ENCODE results near the gene MTSS2.

The MTSS2 gene

GRCh38 chr16:70703835-70704381, 18.1 kb upstream of the MTSS2 start:
- no peaks in the 10 kb centered on the region for H3K36me3 ChIP-seq (replicated peaks)
- TF ChIP-seq CTCF (IDR thresholded peaks at IDR 0.05; ENCODE audit: low read depth, low read length, missing control alignments): no peak
- no peaks in the 10 kb centered on the region for H3K27me3 ChIP-seq (replicated peaks)
- H3K4me3 ChIP-seq (ENCODE audit: low read depth, low read length): no peak overlapping the region
- DNase-seq: no peak
- H3K27ac ChIP-seq: peak overlapping the region; percentile 76
- in situ Hi-C loops (cut with HindIII; ENCODE audit: low pct_ligation_motif_present, low sequenced_read_pairs): no loop called here

- DNase-seq: peak; percentile 71
- in situ Hi-C loops (cut with HindIII; ENCODE audit: low pct_ligation_motif_present, low sequenced_read_pairs): no loop called here
- Histone ChIP-seq H3K36me3 (replicated peaks) (no peaks in the 10 kb centered on the region), H3K27ac (peak overlapping the region; percentile 76), H3K27me3 (replicated peaks) (no peaks in the 10 kb centered on the region), H3K4me3 (ENCODE audit: low read depth, low read length) (no peak overlapping the region)
- TF ChIP-seq CTCF (IDR thresholded peaks at IDR 0.05; ENCODE audit: low read depth, low read length, missing control alignments): peak; percentile 73
Measured at GRCh38 chr16:70703041-70703834, 17.4 kb upstream of the MTSS2 start.

- peak overlapping the region; percentile 76 for H3K27ac ChIP-seq
- H3K27me3 ChIP-seq (replicated peaks): no peaks in the 10 kb centered on the region
- no peak for TF ChIP-seq CTCF (IDR thresholded peaks at IDR 0.05; ENCODE audit: low read depth, low read length, missing control alignments)
- in situ Hi-C loops (cut with HindIII; ENCODE audit: low pct_ligation_motif_present, low sequenced_read_pairs): no loop called here
- no peaks in the 10 kb centered on the region for H3K36me3 ChIP-seq (replicated peaks)
- no peak overlapping the region for H3K4me3 ChIP-seq (ENCODE audit: low read depth, low read length)
- DNase-seq: no peak
Measured at GRCh38 chr16:70702624-70703023, 16.8 kb upstream of the MTSS2 start.

- no peak for TF ChIP-seq CTCF (IDR thresholded peaks at IDR 0.05; ENCODE audit: low read depth, low read length, missing control alignments)
- Histone ChIP-seq H3K27me3 (replicated peaks) (no peaks in the 10 kb centered on the region), H3K4me3 (ENCODE audit: low read depth, low read length) (no peak overlapping the region), H3K36me3 (replicated peaks) (no peaks in the 10 kb centered on the region), H3K27ac (no peak overlapping the region)
- in situ Hi-C loops (cut with HindIII; ENCODE audit: low pct_ligation_motif_present, low sequenced_read_pairs): no loop called here
- no peak for DNase-seq
Measured at GRCh38 chr16:70701998-70702397, 16.1 kb upstream of the MTSS2 start.

- Histone ChIP-seq H3K36me3 (replicated peaks) (no peaks in the 10 kb centered on the region), H3K4me3 (ENCODE audit: low read depth, low read length) (no peak overlapping the region), H3K27ac (no peak overlapping the region), H3K27me3 (replicated peaks) (no peaks in the 10 kb centered on the region)
- in situ Hi-C loops (cut with HindIII; ENCODE audit: low pct_ligation_motif_present, low sequenced_read_pairs): no loop called here
- no peak for DNase-seq
- no peak for TF ChIP-seq CTCF (IDR thresholded peaks at IDR 0.05; ENCODE audit: low read depth, low read length, missing control alignments)
Measured at GRCh38 chr16:70701596-70701995, 15.7 kb upstream of the MTSS2 start.

Measured in brain microvascular endothelial cell (primary cell).